Fibroblast of upper back skin (primary cell): ENCODE results near the gene LMNB1.
"Not testable (repeated sequence)": the region's sequence is repeated elsewhere in the genome, so short reads cannot be mapped to it uniquely, and the experiment has no call there.

Source experiments
- DNase-seq: peaks from one replicate; pipeline ENCODE4 v3.0.0-alpha.2; 2013

LMNB1 gene

GRCh38 chr5:126776499-126777256 is at the start of gene LMNB1:
Gene LMNB1, plus strand, starts transcription at chr5:126777136. Its CDS starts 373 bp downstream, at chr5:126777509.
- peak; percentile 95 for DNase-seq

GRCh38 chr5:126732716-126733115 is 44.2 kb upstream of the LMNB1 start:
- no peak for DNase-seq

GRCh38 chr5:126734573-126734972 is 42.4 kb upstream of the LMNB1 start:
- DNase-seq = not testable (repeated sequence)

- DNase-seq = peak; percentile 39
Observed at GRCh38 chr5:126736141-126736540, 40.8 kb upstream of the LMNB1 start.

GRCh38 chr5:126741361-126741760 is 35.6 kb upstream of the LMNB1 start:
- no peak for DNase-seq

GRCh38 chr5:126742425-126742824 is 34.5 kb upstream of the LMNB1 start:
- no peak for DNase-seq

- DNase-seq = no peak
Observed at GRCh38 chr5:126744836-126745235, 32.1 kb upstream of the LMNB1 start.

- no peak for DNase-seq
Observed at GRCh38 chr5:126745259-126745992, 31.5 kb upstream of the LMNB1 start.

GRCh38 chr5:126746290-126746689 is 30.6 kb upstream of the LMNB1 start:
- no peak for DNase-seq

- DNase-seq = no peak
Observed at GRCh38 chr5:126752081-126752785, 24.7 kb upstream of the LMNB1 start.

- no peak for DNase-seq
Observed at GRCh38 chr5:126753227-126753626, 23.7 kb upstream of the LMNB1 start.

GRCh38 chr5:126754609-126755008 is 22.3 kb upstream of the LMNB1 start:
- no peak for DNase-seq

- no peak for DNase-seq
Observed at GRCh38 chr5:126755593-126755992, 21.3 kb upstream of the LMNB1 start.

- no peak for DNase-seq
Observed at GRCh38 chr5:126757713-126758357, 19.1 kb upstream of the LMNB1 start.

GRCh38 chr5:126763371-126763770 is 13.6 kb upstream of the LMNB1 start:
- no peak for DNase-seq

- DNase-seq = no peak
Observed at GRCh38 chr5:126769703-126770102, 7.2 kb upstream of the LMNB1 start.

GRCh38 chr5:126773536-126773935 is 3.4 kb upstream of the LMNB1 start:
- not testable (repeated sequence) for DNase-seq

GRCh38 chr5:126774595-126774994 is 2.3 kb upstream of the LMNB1 start:
- DNase-seq = not testable (repeated sequence)

GRCh38 chr5:126777257-126777974 is 480 bp downstream of the LMNB1 start:
- DNase-seq = peak; percentile 46

- DNase-seq = peak; percentile 96
Observed at GRCh38 chr5:126777975-126778674, 1.2 kb downstream of the LMNB1 start.

GRCh38 chr5:126778675-126779403 is 1.9 kb downstream of the LMNB1 start:
- no peak for DNase-seq
